Keratinocyte (primary cell): ENCODE results near the gene CCM2. TPM values are rescaled to one million over a fixed set of nuclear protein-coding genes. Genes with fewer than 3 reads are reported as not detected.

Experiments
- DNase-seq: peaks from one replicate; pipeline ENCODE4 v3.0.0-alpha.2; 2011; ENCODE audit warnings: low read depth, missing footprints, low spot score
- FAIRE-seq: peaks from 2 replicates; lab custom pipeline; 2011; peaks lifted over from hg19 to GRCh38; lab: Jason Lieb, UNC
- H2AFZ ChIP-seq: 2 replicates; pipeline ENCODE4 v1.6.0; 2012; ENCODE audit warnings: low read length, control low read depth, inconsistent platforms; ENCODE audit not compliant: control insufficient read depth
- H3K27ac ChIP-seq: 2 replicates; pipeline ENCODE4 v1.5.1; 2011; ENCODE audit warnings: low read length; ENCODE audit not compliant: control insufficient read depth, insufficient read depth
- H3K27me3 ChIP-seq: 3 replicates; pipeline ENCODE4 v1.6.0; 2011; ENCODE audit warnings: low read length; ENCODE audit not compliant: control insufficient read depth, insufficient read depth; ENCODE audit errors: extremely low read depth
- H3K36me3 ChIP-seq, 2 experiments: 2 replicates in 1 of 2; 3 replicates in 1 of 2; pipeline ENCODE4 v1.5.1; 2011; ENCODE audit warnings: low read length in 2 of 2, mild to moderate bottlenecking in 1 of 2; ENCODE audit not compliant: control insufficient read depth in 2 of 2, insufficient read depth in 2 of 2; ENCODE audit errors: extremely low read depth in 1 of 2
- H3K4me1 ChIP-seq: 3 replicates; pipeline ENCODE4 v1.5.1; 2011; ENCODE audit warnings: low read length; ENCODE audit not compliant: control insufficient read depth, insufficient read depth; ENCODE audit errors: extremely low read depth
- H3K4me2 ChIP-seq: 3 replicates; pipeline ENCODE4 v1.6.0; 2011; ENCODE audit warnings: low read depth, low read length; ENCODE audit not compliant: control insufficient read depth, insufficient read depth; ENCODE audit errors: extremely low read depth
- H3K4me3 ChIP-seq, 3 experiments: fragments of 200-600 bp in 1 of 3; sonication (generic) in 1 of 3; 2 replicates in 2 of 3; 3 replicates in 1 of 3; pipeline ENCODE4 v1.5.1; 2011 to 2016; ENCODE audit warnings: low read length in 3 of 3, mild to moderate bottlenecking in 3 of 3, control low read depth in 2 of 3, inconsistent platforms in 1 of 3, low read depth in 1 of 3, mixed read lengths in 1 of 3, mixed run types in 1 of 3, moderate library complexity in 1 of 3; ENCODE audit not compliant: control insufficient read depth in 2 of 3, insufficient read depth in 2 of 3; ENCODE audit errors: extremely low read depth in 1 of 3
- H3K79me2 ChIP-seq: 2 replicates; pipeline ENCODE4 v1.6.0; 2012; ENCODE audit warnings: low read length; ENCODE audit not compliant: control insufficient read depth, insufficient read depth
- H3K9ac ChIP-seq: 3 replicates; pipeline ENCODE4 v1.6.0; 2011; ENCODE audit warnings: low read length; ENCODE audit not compliant: control insufficient read depth, insufficient read depth; ENCODE audit errors: extremely low read depth
- H3K9me1 ChIP-seq: 3 replicates; pipeline ENCODE4 v1.6.0; 2011; ENCODE audit warnings: low read length; ENCODE audit not compliant: control insufficient read depth, insufficient read depth; ENCODE audit errors: extremely low read depth
- H3K9me3 ChIP-seq: 2 replicates; pipeline ENCODE4 v1.5.1; 2012; ENCODE audit warnings: low read depth, low read length; ENCODE audit not compliant: control insufficient read depth
- H4K20me1 ChIP-seq: 3 replicates; pipeline ENCODE4 v1.6.0; 2011; ENCODE audit warnings: low read length; ENCODE audit not compliant: control insufficient read depth, insufficient read depth; ENCODE audit errors: extremely low read depth
- EZH2 ChIP-seq: IDR thresholded peaks from one replicate; pipeline ENCODE4 v1.6.1; 2012; ENCODE audit warnings: inconsistent platforms, mild to moderate bottlenecking, low read length, moderate library complexity
- dilution Hi-C: fragments of 300-500 bp; cut with MboI; formaldehyde crosslinking; loops from one replicate; pipeline ENCODE4 v1.7.0; 2020; ENCODE audit warnings: low sequenced_read_pairs; ENCODE audit not compliant: extremely low pct_ligation_motif_present
- polyA plus RNA-seq, 5 experiments: library from polyadenylated mRNA; depleted of rRNA in 3 of 5; stranded (reverse) in 3 of 5; stranded (forward) in 1 of 5; unstranded in 1 of 5; fragments of >200 nt; gene quantifications; 1 replicate in 1 of 5; 2 replicates in 3 of 5; 3 replicates in 1 of 5; pipeline versions ENCODE4 v1.2.1 to v1.2.3, GENCODE V29; 2011 to 2012; ENCODE audit warnings: missing spikeins in 2 of 5, low read depth in 1 of 5, low replicate concordance in 1 of 5
- TF ChIP-seq, protein P1 (sequence below), 3 experiments: IDR thresholded peaks in 1 of 3; conservative IDR thresholded peaks in 1 of 3; optimal IDR thresholded peaks in 1 of 3; 2 replicates in 2 of 3; 3 replicates in 1 of 3; pipeline versions ENCODE3 to v1.5.1; 2011; ENCODE audit warnings: low read length in 3 of 3, mild to moderate bottlenecking in 3 of 3, moderate library complexity in 2 of 3, control low read depth in 1 of 3, inconsistent platforms in 1 of 3; ENCODE audit not compliant: insufficient read depth in 2 of 3; ENCODE audit errors: extremely low read depth in 1 of 3

The CCM2 gene
- polyA plus RNA-seq, 1 donor (not counting 4 experiments of a cell fraction or from before 2014, with no cell fraction given): 44.8 TPM

GRCh38 chr7:45053401-45053800 lies 53.4 kb downstream of the CCM2 start:
- no peak overlapping the region for H2AFZ ChIP-seq
- no peaks in the 10 kb centered on the region for H4K20me1 ChIP-seq
- no peaks in the 10 kb centered on the region for H3K9me1 ChIP-seq
- dilution Hi-C loops: no loop called here
- no peak for TF ChIP-seq EZH2
- TF ChIP-seq, protein P1, sequence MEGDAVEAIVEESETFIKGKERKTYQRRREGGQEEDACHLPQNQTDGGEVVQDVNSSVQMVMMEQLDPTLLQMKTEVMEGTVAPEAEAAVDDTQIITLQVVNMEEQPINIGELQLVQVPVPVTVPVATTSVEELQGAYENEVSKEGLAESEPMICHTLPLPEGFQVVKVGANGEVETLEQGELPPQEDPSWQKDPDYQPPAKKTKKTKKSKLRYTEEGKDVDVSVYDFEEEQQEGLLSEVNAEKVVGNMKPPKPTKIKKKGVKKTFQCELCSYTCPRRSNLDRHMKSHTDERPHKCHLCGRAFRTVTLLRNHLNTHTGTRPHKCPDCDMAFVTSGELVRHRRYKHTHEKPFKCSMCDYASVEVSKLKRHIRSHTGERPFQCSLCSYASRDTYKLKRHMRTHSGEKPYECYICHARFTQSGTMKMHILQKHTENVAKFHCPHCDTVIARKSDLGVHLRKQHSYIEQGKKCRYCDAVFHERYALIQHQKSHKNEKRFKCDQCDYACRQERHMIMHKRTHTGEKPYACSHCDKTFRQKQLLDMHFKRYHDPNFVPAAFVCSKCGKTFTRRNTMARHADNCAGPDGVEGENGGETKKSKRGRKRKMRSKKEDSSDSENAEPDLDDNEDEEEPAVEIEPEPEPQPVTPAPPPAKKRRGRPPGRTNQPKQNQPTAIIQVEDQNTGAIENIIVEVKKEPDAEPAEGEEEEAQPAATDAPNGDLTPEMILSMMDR (optimal IDR thresholded peaks at IDR 0.05 in 1 of 3, IDR thresholded peaks at IDR 0.05 in 1 of 3, conservative IDR thresholded peaks at IDR 0.05 in 1 of 3; ENCODE audit: extremely low read depth in 1 of 3, insufficient read depth in 2 of 3, low read length in 3 of 3): no peak
- H3K4me3 ChIP-seq: no peak overlapping the region
- no peak overlapping the region for H3K4me2 ChIP-seq
- peaks cover 35% of the 10 kb centered on the region for H3K79me2 ChIP-seq
- peaks cover 6% of the 10 kb centered on the region for H3K4me1 ChIP-seq
- no peak overlapping the region for H3K27ac ChIP-seq
- no peaks in the 10 kb centered on the region for H3K9me3 ChIP-seq
- DNase-seq (no peak), FAIRE-seq (no peak)
- no peaks in the 10 kb centered on the region for H3K27me3 ChIP-seq
- H3K9ac ChIP-seq: no peak overlapping the region
- H3K36me3 ChIP-seq: peaks cover 0 to 8% of the 10 kb centered on the region in 2 experiments

GRCh38 chr7:45053941-45054340 lies 53.9 kb downstream of the CCM2 start:
- no peak overlapping the region for H3K9ac ChIP-seq
- dilution Hi-C loops: no loop called here
- peaks cover 1% of the 10 kb centered on the region for H3K4me1 ChIP-seq
- DNase-seq: no peak
- no peak overlapping the region for H3K4me2 ChIP-seq
- peaks cover 38% of the 10 kb centered on the region for H3K79me2 ChIP-seq
- H2AFZ ChIP-seq: no peak overlapping the region
- no peaks in the 10 kb centered on the region for H3K9me3 ChIP-seq
- FAIRE-seq: no peak
- TF ChIP-seq, protein P1 (optimal IDR thresholded peaks at IDR 0.05 in 1 of 3, IDR thresholded peaks at IDR 0.05 in 1 of 3, conservative IDR thresholded peaks at IDR 0.05 in 1 of 3; ENCODE audit: extremely low read depth in 1 of 3, insufficient read depth in 2 of 3, low read length in 3 of 3): no peak
- TF ChIP-seq EZH2: no peak
- no peak overlapping the region for H3K4me3 ChIP-seq
- H3K27ac ChIP-seq: no peak overlapping the region
- no peaks in the 10 kb centered on the region for H4K20me1 ChIP-seq
- no peaks in the 10 kb centered on the region for H3K9me1 ChIP-seq
- peaks cover 0 to 8% of the 10 kb centered on the region in 2 experiments for H3K36me3 ChIP-seq
- no peaks in the 10 kb centered on the region for H3K27me3 ChIP-seq
